Skeletal muscle cell (primary cell): ENCODE data around the gene MDK.

Source experiments
- DNase-seq: peaks from one replicate; pipeline ENCODE4 v3.0.0-alpha.2; 2010; ENCODE audit warnings: low read depth
- H3K4me3 ChIP-seq: 2 replicates; pipeline ENCODE4 v1.5.1; 2011; ENCODE audit warnings: low read depth, mild to moderate bottlenecking, control low read depth, low read length, moderate library complexity

Gene MDK

DNA sequence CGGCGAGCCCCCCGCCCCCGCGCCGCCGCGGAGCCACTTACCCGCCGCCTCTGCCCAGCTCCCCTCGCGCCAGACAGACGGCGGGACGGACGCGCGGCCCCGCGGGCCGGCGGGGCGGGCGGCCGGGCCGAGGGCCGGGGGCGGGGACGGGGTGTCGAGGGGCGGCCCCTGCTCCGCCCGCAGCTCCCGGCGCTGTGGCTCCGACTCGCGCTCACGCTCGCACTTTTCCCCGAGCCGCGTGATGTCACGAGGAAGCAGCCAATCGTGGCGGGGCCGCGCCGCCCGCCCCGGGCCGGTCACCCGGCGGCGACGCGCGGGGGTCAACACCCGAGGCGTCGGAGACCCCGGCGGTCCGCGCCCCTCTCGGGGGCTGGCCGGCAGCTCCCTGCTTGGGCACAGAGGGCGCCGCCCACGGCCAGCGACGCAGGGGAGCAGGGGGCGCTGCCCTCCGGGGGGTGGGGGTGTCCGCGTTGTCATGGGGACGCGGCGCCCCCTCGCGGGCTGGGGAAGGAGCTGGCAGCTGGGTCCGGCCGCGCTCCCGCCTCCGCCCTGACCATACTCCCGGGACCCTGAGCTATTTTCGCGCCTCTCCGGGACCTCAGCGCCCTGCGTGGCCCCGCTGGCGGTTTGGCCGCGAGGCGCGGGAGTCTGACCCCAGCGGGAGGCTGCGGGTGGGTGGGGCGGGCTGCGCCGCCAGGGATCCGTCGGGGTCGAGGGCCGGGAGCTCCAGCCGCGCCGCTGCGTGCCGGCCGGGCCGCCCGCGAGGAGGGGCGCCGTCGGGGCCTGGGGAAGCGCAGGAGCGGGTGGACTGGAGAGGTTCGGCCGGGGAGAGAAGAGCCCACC, 10.3 kb downstream of the MDK start, which contains the start of gene CHRM4:
CHRM4 (minus strand) TSS at position 199 of the 843 bp plus-strand sequence. CDS start 5,219 bp downstream, outside the sequence.
- peak within 1 kb of the TSS; percentile 53 for H3K4me3 ChIP-seq
- DNase-seq, result no peak

DNA sequence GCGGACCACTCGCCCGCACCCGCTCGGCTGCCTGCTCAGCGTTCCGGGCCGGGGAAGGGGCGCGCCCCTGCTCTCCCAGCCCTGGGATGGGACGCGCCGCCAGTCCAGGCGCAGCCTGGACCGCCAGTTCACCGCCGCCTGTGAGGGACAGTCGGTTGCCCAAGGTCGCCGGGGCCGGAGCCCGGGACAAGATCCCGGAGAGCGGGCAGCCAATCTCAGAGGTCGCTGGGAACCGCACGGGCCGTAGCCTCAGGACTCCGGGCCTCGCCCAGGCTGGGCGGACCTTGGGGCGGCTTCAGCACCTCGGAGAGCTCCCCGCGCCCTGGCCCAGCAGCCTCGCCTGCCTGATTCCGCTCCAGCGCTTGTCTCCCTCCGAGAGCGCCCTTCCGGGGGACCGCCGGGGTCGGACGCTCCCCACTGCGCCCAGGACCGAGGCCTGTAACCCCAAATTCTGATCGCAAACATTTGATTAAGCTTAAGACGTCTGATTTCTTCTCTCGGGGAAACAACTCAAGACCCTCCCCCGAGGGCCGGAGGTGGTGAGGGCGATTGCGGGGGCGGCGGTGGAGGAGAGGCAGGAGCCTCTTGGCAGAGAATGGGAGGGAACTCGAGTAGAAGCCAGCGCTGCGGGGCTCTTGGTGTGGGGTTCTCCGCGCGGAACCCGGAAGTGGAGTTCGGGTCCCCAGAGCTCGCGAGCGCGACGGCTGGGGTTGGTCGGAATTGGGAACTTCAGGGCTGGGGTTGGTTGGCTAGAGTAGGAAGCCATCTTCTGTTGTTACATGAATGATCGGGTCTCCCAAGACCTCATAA, 11.2 kb downstream of the MDK start:
- peak; percentile 36 for DNase-seq
- H3K4me3 ChIP-seq, result peak overlapping the region; percentile 53

DNA sequence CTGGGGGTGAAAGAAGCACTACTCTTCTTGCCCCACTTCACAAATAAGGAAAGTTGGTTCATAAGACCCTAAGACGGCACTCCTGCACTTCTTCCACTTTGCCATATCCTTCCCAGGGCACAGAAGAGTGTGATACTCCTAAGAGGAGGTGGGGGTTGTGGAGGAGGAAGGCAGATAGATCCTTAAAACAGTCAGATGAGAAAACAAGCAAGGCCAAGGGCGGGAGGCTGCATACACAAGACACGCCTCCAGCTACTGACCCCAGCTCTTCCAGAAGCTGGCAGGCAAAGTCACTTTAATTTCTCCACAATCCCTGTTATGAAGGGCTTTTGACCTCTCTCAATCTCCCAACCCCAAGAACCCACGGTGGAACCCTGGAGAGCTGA, 11.8 kb downstream of the MDK start:
- H3K4me3 ChIP-seq, result no peak overlapping the region
- no peak for DNase-seq

DNA sequence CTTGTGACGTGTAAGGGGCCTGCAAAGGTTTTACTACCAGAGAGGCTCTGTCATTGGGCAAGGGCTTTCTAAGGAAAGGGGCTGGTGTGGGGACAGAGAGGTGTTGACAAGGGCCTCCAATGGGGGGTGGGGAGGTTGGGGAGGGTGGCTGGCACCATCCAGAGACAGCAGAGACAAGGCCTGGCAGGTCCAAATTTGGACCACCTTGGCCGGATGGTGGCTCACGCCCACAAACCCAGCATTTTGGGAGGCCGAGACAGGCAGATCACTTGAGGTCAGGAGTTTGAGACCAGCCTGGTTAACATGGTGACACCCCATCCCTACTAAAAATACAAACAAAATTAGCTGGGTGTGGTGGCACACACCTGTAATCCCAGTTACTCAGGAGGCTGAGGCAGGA, 12.3 kb downstream of the MDK start:
- no peak overlapping the region for H3K4me3 ChIP-seq
- no peak for DNase-seq

DNA sequence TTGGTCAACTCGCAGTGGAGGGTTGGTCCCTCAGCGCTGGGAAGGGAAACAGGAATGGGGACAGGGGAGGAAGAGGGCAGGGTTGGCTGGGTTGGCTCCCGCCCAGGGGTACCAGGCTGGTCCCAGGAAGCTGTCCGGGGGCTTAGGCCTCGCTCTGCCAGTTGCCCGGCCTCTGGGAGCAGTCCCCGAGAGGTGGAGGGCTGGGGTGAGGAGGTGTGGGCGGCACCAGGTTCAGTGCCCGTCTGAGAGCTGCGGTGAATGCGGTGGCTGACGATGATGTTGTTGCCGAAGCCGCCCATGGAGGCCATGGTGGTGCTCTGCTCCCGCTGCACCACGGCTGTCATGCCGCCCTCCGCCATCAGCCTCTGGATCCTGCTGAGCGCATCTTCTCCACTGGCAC, 16.1 kb downstream of the MDK start:
- no peak overlapping the region for H3K4me3 ChIP-seq
- no peak for DNase-seq

DNA sequence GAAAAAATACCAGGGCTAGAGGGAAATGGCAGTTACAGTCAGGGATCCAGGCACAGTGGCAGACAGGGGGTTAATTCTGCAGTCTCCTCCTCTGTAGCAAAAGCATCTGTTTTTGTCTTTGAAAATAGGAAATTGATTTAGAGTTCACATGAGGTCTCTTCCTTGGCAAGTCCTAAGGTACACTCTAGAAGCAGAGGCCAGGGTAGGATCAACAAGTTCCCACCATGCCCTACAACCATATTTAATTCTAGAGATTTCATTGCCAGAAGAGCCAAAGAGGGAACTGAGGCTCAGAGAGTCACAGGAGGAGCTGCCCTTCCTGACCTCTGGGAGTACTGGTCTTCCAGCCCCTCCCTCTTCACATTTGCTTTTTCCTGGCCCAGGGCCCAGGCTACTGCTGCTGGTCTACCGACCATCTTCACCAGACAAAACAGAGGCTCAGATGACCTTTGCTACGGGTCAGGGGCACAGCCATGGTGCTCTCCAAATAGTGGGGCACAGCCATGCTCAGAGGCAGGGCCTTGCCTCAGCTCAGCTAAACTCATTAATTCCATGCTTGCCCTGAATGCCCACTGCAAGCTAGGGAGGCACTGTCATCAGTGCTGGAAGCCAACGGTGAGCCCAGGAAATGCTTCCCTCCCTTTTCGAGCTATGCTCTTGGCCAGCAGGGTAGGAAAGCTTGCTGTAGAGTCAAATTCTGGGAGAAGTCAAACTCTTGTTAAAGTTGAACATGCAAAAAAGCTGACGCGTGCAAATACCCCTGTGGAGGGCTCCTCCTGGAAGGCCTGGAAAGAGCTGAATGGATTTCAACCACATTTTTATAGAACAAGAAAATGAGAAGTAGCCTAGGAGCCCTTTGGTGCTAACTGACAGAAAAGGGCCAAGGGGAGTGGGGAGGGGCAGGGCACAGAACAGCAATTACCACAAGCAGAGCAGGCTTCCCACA, 21.8 kb downstream of the MDK start:
- no peak for DNase-seq
- no peak overlapping the region for H3K4me3 ChIP-seq

DNA sequence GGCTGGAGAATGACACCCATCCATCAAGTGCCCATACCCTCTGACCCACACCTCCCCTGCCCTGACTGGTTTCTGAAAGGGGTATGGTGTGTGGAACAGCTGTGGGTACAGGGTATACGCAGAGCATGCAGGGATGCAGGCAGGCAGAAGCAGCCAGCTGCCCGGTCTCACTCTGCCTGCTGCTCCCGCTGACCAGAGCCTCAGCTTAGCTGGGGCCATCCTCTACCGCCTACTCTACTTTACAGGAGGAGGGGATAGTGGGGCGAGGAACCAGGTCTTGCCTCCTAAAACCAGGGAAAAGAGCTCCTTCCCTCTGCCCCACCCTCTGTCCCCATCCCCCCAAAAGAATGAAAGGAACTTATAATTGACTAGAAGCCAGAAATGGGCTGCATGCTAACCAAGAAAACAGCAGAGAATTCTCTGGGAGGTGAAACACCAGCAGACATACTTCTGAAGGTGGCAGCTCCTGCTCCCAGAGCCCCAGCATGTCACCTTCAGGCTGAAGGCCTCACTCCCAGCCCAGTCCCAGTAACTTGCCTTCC, 23.1 kb downstream of the MDK start:
- H3K4me3 ChIP-seq, result no peak overlapping the region
- DNase-seq, result no peak

DNA sequence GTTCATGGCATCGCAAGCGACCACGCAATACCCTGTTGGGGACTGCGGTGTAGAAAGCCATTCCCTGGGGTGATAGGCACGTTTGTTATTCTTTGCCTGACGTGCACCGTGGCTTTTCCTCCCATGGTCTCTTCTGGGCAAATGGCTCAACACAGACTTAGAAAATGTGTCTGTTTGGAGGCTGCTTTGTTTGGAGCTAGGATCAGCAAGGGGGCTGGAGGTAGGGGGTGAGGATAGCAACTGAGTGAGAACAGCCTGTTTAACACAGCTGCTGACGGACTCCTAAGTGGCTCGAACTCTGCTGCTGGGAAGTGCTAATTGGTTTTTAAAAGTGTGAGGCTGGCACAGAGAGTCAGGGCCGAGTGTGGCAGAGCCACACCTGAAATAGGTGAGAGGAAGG, 26.2 kb downstream of the MDK start:
- no peak for DNase-seq
- H3K4me3 ChIP-seq, result no peak overlapping the region

DNA sequence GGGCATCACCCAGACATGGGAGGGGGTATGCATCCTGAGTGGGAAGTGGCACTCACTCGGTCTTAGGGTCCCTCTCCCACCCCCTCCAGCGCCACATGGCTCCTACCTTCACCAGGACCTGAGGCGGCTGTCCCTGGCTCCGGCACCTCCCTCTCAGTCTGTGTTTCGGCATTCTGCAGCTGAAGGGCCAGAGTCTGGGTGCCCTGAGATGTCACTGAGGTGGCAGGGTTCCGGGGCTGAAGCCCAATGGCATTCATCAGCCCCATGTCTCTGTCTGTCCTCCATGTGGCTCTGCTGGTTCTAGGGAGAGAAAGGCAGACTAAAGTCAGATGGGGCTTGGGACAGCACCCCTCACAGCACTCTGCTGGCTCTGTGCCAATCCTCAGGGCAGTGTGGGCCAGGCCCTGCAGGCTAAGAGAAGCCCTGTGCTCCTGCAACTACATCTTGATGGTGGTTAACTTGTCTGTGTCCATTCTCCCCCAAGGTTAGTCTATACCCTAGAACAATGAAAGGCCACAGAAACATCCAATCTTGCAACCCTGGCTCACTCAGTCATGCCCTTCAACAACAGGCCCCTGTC, 27.0 kb downstream of the MDK start:
- no peak for DNase-seq
- no peak overlapping the region for H3K4me3 ChIP-seq

DNA sequence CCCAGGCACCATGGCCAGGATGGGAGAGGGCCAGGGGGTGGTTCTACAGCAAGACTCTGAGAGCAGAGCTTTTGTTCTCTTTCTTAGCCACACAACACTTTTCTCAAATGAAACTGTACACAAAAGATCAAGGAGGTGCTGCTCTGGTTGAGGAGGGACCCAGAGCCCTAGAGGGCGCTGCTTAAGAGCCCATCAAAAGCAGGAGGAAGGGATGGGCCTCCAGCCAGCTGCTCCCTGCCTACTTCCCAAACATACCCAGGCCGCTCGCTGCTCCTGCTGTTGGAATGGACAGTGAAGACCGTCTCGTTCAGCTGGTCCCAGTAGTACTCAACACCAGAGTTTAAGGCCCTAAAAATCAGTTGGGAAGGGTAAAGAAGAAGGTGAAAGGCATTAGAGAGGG, 28.6 kb downstream of the MDK start:
- no peak overlapping the region for H3K4me3 ChIP-seq
- no peak for DNase-seq

DNA sequence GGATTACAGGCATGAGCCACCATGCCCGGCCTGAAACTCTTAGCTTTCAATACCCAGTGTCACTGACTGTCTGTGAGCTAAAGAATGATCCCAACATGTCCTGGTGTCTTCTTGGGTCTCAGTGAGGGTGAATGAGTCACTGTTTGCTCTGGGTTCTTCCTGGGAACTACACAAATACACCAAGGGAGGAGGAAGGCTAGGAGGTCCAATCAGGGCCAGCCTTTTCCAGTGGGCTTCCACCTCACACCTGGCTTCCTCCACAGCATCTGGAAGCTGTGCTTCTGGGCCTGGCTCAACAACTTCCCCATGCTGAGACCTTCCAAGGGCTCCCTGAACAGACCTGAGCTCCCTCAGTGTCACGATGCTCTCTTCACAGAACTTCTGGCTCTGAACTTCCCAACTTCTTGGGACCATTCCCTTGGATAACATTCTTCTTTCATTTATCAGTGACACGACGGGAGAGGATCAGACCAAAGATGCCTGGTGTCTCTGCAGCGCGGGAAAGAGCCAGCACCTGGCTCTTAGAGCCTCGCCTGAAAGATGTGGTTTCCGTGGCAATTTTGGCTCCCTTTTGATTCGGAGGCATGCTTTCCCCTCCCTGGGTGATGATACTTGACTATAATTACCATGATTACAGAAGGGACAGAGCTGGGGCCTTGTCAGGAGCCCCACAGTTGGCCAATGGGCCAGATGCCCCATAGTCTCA, 32.4 kb downstream of the MDK start:
- no peak overlapping the region for H3K4me3 ChIP-seq
- DNase-seq, result no peak

DNA sequence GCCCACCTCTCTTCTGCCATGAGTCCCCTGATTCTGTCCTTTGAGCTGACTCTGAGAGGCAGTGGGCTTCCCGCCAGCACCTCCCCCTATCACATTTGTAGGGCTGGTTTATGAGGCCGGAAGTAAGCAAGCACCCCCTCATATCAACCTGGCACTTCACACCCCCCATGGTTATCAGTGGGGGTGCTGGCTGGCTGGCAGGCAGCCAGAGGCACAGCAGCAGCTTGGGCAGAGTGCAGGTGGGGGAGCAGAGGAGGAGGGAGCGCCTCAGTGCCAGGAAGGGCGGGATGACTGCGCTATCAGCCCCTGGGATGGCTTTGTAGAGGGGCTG, 33.0 kb downstream of the MDK start:
- H3K4me3 ChIP-seq, result no peak overlapping the region
- no peak for DNase-seq

DNA sequence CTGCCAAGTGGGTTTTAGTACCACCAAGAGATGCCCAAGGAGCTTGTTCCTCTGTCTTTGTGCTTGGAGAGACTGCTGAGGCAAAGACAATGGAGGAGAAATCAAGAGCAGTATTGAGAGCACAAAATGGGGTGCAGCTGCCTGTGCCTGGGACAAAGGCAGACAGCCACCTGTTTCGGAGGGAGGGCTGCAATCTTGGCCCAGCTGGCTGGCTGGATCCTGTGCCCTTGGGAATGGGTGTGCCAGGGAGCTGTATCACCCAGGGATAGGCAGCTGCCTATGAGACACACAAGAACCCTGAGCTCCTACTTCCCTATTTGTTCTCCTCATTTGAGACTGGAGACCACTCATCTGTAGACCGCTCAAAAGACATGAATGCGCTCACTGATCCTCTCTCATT, 33.4 kb downstream of the MDK start:
- no peak overlapping the region for H3K4me3 ChIP-seq

DNA sequence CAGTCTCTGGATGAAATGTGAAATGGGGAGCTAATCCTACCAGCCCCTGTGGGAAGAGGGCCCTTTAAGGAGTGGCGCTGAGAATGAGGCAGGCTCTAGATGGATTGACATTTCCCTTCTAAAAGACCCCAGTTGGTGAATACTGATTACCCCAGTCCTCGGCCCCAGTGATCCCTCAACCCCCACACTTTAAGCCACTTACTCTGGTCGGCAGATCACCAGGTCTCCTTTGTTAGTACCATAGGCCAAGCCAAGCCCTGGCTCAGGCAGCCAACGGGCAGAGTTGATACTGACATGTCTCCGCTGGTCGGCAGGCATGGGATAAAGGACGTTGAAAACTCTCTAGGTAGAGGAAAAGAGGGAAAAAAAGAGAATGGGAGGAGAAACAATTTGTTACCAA, 36.2 kb downstream of the MDK start:
- no peak for DNase-seq

More for the DNA sequence above, 33.4 kb downstream of the MDK start:
- DNase-seq, result no peak

DNA sequence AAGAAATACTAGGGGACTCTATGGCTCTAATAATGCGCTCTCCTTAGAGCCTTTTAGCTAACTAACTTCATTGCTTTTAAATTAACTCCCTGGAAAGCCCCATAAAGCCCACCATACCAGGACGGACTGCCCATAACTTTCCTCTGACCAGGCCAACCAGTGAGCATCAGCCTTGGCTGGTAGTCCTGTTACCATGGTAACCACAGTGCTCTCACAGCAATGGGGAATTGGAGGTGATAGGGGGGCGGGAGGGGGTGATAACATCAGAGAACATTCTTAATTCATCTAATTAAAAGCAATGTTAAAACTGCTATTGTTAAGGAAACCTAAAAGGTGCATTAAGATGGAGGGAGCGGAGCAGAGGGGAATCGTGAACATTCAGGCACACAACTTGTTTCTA, 37.3 kb downstream of the MDK start:
- no peak overlapping the region for H3K4me3 ChIP-seq
- no peak for DNase-seq

More for the DNA sequence above, 36.2 kb downstream of the MDK start:
- H3K4me3 ChIP-seq, result no peak overlapping the region

DNA sequence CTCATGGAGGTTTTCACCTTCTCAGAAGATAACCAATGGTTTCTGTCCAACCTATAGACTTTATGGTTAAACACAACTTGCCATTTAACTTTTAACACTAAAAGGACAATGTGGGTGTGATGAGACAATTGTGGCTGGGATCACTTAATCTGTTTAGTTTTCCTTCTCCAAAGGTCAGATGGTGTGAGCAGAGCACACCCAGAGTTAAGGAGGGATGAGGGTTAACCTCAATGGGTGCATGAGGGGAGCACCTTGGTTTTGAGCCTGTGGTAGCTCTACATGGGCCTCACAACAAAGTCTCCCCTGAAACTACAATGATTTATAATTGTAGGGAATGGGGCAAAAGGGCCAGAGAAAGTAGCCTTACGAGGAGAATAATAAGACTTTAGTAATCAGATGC, 39.0 kb downstream of the MDK start:
- H3K4me3 ChIP-seq, result no peak overlapping the region
- DNase-seq, result no peak

DNA sequence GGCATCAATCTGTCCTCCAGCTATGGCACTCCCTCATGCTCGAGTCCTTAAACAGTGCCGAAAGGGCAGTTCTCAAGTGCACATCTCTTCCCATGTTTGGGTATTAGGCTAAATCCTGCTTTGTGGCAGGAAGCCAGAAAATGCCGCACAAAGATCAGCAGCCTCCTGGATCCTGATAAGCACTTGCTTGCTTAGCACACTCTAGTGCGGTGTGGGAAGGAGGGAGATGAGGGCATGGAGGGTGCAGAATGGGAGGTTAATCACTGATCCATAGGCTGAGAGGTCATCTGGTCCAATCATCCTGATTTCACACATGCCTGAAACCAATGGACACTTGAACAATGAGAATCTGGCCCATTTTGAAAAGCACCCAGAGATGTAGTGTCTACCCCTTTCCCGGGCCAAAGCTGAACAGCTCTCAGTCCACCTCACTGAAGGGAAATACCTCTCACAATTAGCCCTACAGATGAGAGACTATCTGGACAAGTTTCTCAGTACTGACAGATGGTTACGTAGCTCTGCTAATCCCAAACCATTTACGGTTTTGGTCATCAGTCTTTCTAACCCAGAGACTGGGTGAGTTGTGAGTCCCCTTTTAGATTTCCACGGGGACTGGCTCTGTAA, 39.9 kb downstream of the MDK start:
- no peak overlapping the region for H3K4me3 ChIP-seq
- no peak for DNase-seq

DNA sequence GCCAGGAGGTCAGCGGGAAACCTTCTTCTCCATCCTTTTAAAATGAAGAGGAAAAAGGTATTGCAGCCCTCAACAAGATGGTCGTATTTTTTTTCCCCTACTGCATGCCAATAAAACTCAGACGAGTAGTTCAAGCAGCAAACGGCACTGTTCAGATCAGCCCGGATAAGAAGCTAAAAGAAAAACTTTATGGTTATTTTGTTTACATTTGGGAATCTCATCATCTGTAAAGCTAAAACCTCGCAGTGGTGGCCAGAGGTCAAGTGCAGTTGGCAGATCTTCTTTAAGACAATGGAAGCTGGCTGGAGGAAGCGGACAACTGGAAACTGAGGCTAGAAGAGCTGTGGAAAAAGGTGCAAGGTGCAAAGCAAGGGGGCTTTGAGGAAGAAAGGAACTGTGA, 41.1 kb downstream of the MDK start:
- DNase-seq, result no peak
- no peak overlapping the region for H3K4me3 ChIP-seq
